K562 (cell line): ENCODE data around the gene TIMM10. TPM values are rescaled to one million over a fixed set of nuclear protein-coding genes. Genes with fewer than 3 reads are reported as not detected.

Experiments
- MEF2D ChIP-seq: conservative IDR thresholded peaks from 2 replicates; pipeline ENCODE4 v1.6.1; 2016; ENCODE audit warnings: low read depth, missing genetic modification characterization, missing compliant biosample characterization
- TSHZ1 ChIP-seq: fragments of 250-450 bp; sonication (Bioruptor Pico); IDR thresholded peaks from 2 replicates; pipeline ENCODE4 v1.4.0; 2020; ENCODE audit warnings: mild to moderate bottlenecking, moderate library complexity
- XRCC3 ChIP-seq: fragments of 450-650 bp; IDR thresholded peaks from 2 replicates; pipeline ENCODE4 v1.6.1; 2017; ENCODE audit warnings: mild to moderate bottlenecking, moderate library complexity
- ZNF445 ChIP-seq: fragments of 250-450 bp; sonication (Bioruptor Pico); IDR thresholded peaks from 2 replicates; pipeline ENCODE4 v1.4.0; 2020; ENCODE audit warnings: low read depth, mild to moderate bottlenecking, moderate library complexity
- polyA plus RNA-seq, 8 experiments: library from polyadenylated mRNA; depleted of rRNA in 4 of 8; stranded (reverse) in 5 of 8; unstranded in 3 of 8; fragments of >200 nt; fragmentation: Nextera tagmentation in 2 of 8; fragmentation: Illumina TruSeq in 1 of 8; extraction: Ambion mirVana in 2 of 8; extraction: Trizol in 1 of 8; gene quantifications; 2 replicates each; pipeline versions ENCODE4 v1.2.1 to v1.2.3, GENCODE V29; 2011 to 2014; ENCODE audit warnings: inconsistent platforms in 1 of 8, missing spikeins in 1 of 8
- total RNA-seq, 7 experiments: library from RNA; depleted of rRNA in 6 of 7; stranded (reverse); fragments of >200 nt in 6 of 7; fragmentation: Illumina TruSeq in 2 of 7; extraction: Trizol in 2 of 7; gene quantifications; 2 replicates each; pipeline versions ENCODE4 v1.2.1 to v1.2.3, GENCODE V29; 2011 to 2021; ENCODE audit warnings: low replicate concordance in 1 of 7
- TF ChIP-seq, protein P1 (sequence below), 2 experiments: fragments of 450-650 bp; formaldehyde crosslinking in 1 of 2; IDR thresholded peaks; 2 replicates each; pipeline versions ENCODE4 v1.4.0 to v1.6.1; 2014 to 2020; ENCODE audit warnings: mild to moderate bottlenecking in 2 of 2, borderline replicate concordance in 1 of 2, low read depth in 1 of 2

TIMM10 gene
- total and polyA plus RNA-seq, 9 of the 15 experiments (the other 6 are each of a cell fraction or from before 2014, with no cell fraction given) = 109 to 553 (median 172) TPM

DNA sequence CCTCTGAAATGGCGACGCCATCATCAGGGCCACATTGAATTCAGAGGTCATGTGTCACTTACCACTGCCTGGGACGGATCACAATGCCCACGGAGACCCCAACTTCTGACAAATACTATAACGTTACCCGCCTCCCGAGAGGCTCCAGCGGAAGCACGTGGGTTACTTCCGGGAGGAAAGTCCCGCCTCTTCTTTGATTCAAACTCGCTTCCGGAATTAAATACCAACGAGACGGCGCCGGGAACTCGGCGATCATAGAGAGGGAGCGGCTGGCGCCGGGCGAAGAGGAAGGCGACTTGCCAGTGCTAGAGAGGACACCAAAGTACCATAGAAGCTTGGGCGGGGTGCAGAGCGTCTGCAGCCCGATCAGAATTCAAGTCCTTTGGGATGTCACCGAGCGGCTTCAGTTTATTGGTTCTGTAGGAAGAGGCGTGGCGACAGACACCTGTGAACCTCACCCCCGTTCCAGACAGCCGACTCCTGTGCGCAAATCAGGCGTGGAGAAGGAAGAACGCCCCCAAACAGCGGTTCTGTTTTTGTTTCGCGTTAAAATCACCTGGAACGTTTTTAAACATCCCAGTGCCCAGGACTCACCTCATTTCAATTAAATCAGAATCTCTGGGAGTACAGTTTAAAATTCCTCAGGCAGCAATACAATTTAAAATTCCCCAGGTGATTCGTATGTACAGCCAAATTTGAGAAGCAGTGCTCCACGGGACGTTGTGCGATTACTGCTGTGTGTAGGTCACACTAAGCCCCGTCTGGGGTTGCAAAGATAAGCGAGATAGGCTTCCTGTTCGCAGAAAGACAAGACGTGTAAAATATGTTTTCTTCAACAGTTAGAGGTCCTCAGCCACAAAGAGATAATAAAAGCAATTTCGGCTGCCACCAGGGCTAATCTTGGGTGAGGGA is at the start of gene TIMM10 (continued):
- TF ChIP-seq TSHZ1 (CRISPR knock-in tag) (no peak), MEF2D (tag) (no peak), XRCC3 (no peak), ZNF445 (no peak)
- TF ChIP-seq, protein P1, sequence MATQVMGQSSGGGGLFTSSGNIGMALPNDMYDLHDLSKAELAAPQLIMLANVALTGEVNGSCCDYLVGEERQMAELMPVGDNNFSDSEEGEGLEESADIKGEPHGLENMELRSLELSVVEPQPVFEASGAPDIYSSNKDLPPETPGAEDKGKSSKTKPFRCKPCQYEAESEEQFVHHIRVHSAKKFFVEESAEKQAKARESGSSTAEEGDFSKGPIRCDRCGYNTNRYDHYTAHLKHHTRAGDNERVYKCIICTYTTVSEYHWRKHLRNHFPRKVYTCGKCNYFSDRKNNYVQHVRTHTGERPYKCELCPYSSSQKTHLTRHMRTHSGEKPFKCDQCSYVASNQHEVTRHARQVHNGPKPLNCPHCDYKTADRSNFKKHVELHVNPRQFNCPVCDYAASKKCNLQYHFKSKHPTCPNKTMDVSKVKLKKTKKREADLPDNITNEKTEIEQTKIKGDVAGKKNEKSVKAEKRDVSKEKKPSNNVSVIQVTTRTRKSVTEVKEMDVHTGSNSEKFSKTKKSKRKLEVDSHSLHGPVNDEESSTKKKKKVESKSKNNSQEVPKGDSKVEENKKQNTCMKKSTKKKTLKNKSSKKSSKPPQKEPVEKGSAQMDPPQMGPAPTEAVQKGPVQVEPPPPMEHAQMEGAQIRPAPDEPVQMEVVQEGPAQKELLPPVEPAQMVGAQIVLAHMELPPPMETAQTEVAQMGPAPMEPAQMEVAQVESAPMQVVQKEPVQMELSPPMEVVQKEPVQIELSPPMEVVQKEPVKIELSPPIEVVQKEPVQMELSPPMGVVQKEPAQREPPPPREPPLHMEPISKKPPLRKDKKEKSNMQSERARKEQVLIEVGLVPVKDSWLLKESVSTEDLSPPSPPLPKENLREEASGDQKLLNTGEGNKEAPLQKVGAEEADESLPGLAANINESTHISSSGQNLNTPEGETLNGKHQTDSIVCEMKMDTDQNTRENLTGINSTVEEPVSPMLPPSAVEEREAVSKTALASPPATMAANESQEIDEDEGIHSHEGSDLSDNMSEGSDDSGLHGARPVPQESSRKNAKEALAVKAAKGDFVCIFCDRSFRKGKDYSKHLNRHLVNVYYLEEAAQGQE (IDR thresholded peaks at IDR 0.05; ENCODE audit: borderline replicate concordance) = peak; percentile 54; the same call in 1 of the 2 replicates
- TF ChIP-seq, protein P1 (CRISPR knock-in tag; IDR thresholded peaks at IDR 0.05; ENCODE audit: low read depth) = no peak; the same call in 1 of the 2 replicates
